Adipose tissue (tissue), 3 donors: ENCODE results near the gene ZNF785. TPM values are rescaled to one million over a fixed set of nuclear protein-coding genes. Genes with fewer than 3 reads are reported as not detected.
"Not testable (repeated sequence)": the region's sequence is repeated elsewhere in the genome, so short reads cannot be mapped to it uniquely, and the experiment has no call there.

Experiments
- H3K27ac ChIP-seq: one replicate; pipeline ENCODE4 v1.5.1; 2013; ENCODE audit warnings: low read depth, low read length
- WGBS, 3 donors: extraction: QIAGEN DNeasy Blood & Tissue Kit; methylation state at CpG; one replicate each; pipeline ENCODE4 v1.1.7; 2013; 5-methylcytosine and 5-hydroxymethylcytosine counted together
- polyA plus RNA-seq, 3 donors: library from polyadenylated mRNA; stranded (reverse); fragments of 200-250 nt; gene quantifications; one replicate each; pipeline ENCODE4 v1.2.3, GENCODE V29; 2013
- donor health status: healthy with polysubstance abuse.
- donor health status: Bipolar disorder and iron deficiency.
- donor health status: healthy.

Gene ZNF785
- 1 to 10 TPM; 3.8 to 5.7 (median 4.4) TPM for polyA plus RNA-seq

DNA sequence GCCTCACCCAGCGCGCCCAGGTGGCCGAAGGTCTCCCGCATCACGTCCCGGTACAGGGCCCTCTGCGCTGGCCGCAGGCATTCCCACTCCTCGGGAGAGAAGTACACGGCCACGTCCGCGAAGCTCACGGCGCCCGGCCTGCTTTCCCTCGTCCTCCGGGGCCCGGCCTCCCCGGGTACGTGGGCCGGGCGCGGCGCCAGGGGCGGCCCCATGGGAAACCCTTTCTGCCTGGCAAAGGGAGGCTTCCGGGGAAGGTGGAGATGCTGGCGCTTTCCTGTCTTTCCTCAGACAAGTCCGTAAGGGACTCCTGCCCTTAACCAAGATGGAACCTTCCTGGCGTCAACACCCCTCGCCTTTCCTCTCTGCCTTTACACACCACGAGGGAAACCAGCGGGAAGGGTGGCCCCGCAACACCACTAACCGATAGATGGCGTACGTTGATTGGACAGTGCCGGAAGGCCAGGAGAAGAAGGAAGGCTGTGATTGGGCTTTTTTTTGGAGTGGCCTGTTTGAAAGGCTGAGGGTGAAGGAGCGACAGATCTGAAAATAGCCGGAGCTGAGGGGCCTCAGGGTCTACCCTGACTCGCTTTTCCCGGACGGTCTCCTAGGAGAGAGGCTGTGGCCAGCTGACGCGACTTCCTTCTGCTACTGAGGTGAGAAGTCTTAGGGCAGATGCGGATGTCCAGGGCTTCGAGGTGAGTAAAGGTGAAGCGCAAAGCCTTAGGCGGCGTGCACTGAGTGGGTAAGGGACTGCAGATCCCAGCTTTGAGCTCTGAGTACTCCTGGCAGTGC lies at the start of gene ZNF785:
ZNF785 (minus strand) TSS at position 298 of the 792 bp plus-strand sequence; CDS start at position 212, 86 bp downstream.
- H3K27ac ChIP-seq = peak within 1 kb of the TSS; percentile 44
- 0 to 1% (median 1%) methylated on average over 50 of the region's 50 CpGs for WGBS, 3 donors

DNA sequence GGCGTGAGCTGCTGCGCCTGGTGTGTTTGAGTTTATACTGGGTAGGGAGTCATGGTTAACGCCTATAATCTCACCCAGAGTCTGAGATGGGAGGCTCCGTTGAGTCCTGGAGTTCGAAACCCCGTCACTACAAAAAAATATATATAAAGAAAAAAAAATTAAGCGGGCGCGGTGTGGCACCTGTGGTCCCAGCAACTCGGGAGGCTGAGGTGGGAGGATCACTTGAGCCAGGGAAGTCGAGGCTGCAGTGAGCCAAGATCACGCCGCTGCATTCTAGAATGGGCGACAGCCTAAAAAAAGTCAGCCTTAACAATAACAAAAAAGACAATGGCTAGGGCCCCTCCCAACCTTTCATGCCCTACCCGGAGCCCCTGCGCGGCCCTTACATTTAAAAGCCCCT lies 48.0 kb upstream of the ZNF785 start:
- H3K27ac ChIP-seq = no peak overlapping the region
- 77 to 84% (median 82%) methylated on average over 17 of the region's 17 CpGs for WGBS, 3 donors

DNA sequence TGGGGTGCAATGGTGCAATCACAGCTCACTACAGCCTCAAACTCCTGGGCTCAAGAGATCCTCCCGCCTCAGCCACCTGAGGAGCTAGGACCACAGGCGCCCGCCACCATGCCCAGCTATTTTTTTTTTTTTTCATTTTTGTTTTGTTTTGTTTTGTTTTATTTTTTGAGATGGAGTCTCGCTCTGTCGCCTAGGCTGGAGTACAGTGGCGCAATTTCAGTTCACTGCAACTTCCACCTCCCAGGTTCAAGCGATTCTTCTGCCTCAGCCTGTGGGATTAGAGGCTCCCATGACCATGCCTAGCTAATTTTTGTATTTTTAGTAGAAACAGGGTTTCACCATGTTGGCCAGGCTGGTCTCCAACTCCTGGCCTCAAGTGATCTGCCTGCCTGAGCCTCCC lies 47.0 kb upstream of the ZNF785 start:
- WGBS, 3 donors = 81 to 91% (median 85%) methylated on average over 7 of the region's 7 CpGs
- H3K27ac ChIP-seq = not testable (repeated sequence)

DNA sequence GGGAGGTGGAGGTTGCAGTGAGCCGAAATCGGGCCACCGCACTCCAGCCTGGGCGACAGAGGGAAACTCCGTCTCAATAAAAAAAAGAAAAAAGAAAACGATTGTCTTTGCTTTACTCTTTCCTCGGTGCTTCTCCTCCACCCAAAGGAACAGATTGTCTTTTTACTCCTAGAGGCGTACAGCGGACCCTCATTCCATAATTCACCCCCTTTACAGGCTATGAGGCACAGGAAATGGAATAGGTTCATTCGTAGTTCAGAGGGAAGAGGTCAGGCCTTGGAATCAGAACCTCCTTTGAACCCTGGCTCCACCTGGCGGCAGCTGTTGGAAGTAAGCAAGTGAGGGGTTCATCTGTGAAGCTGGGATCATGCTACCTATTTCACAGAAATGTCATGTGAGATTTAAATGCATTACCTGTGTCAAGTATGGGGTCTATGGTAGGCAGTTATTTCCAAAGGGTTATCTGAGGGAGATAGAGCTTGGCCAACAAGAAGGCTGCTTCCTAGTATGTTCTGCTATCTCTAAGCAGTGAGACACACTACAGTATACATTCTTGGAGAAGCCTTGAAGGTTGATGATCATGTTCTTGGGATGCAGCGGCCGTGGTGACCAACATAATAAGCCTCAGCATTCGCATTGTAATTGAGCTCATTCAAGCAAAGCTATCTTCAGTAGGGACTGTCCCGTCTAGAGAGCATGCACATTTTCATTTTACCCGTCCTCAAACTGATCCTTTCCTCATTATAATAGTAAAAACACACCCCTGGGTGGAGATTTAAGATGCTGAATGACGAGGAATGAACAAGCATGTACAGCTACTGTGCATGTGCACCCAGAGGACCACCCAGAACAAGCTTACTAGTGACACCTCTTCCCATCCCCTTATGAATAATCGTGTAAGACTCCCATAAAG lies 43.4 kb upstream of the ZNF785 start:
- WGBS, 3 donors = 28 to 40% (median 33%) methylated on average over 18 of the region's 18 CpGs
- no peak overlapping the region for H3K27ac ChIP-seq

DNA sequence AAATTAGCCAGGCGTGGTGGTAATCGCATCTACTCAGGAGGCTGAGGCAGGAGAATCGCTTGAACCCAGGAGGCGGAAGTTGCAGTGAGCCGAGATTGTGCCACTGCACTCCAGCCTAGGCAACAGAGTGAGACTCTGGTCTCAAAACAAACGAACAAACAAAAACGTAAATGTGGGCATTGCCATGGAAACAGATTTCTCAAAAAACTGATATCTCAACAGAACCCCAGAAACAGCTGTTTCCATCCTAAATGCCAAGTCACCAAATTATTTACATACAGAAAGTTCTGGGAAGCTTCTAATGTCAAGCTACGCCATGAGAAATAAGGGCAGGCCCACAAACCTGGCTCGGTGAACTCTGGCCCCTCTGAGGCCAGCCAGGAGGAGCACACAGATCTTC lies 40.7 kb upstream of the ZNF785 start:
- H3K27ac ChIP-seq = no peak overlapping the region
- WGBS, 3 donors = 82 to 91% (median 85%) methylated on average over 9 of the region's 9 CpGs

DNA sequence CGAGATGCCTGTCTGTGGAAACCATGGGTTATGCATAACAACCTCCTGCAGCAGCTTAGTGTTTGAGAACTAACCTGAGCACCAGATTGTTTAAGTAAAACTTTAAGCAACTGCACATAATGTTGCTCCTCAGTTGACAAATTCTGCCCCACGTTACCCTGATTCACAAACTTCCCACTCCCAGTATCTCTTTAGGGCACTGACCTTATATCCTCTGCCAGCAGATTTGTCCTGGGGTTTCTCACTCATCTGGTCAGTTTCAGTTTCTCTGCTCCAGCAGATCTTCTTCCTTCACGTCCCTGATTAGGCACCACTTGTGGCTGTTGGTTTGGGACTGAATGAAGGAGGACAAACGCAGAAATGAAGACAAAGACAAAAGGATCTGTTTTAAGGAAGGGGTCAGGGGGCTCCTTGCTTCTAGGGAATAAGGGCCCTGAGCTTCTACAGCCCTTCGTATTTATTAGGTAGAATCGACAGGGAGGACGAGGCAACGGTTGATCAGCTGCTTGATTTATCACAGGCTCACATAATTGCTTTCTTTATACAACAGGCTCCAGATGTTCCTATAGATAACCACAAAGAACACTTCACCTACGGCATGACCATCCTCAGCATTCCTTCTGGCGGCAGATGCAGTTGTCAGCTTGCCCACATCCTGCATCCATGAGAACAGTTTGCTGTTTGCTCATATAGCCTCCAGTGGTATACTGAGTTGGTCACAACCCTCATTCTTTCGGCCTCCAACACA lies 38.2 kb upstream of the ZNF785 start:
- WGBS, 3 donors = 77 to 84% (median 82%) methylated on average over 11 of the region's 11 CpGs
- no peak overlapping the region for H3K27ac ChIP-seq

DNA sequence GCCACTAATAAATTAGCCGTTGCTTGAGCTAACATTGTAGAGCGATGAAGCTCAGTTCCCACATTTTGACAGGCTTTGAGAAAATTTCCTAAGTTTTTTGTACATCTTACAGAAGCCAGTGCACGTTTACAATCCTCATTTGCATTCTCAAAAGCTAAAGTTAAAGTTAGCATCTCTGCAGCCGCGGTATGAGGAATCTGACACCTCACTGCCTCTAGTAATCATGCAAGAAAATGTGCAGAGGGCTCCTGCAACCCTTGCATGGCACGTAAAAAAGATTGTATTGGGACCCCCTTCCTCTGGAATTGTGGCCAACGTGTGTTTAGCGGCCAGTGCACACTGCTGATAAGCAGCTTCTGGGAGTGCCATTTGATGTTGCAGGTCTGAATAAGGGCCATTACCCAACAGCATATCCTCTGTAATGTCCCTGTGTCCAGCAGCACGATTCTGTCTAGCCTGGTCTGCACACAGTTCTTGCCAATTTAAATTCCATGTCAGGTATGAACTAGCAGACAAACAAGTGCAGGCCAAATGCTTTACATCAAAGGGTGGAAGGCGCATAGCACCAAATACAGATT lies 37.0 kb upstream of the ZNF785 start:
- 48 to 61% (median 50%) methylated on average over 10 of the region's 10 CpGs for WGBS, 3 donors
- no peak overlapping the region for H3K27ac ChIP-seq

DNA sequence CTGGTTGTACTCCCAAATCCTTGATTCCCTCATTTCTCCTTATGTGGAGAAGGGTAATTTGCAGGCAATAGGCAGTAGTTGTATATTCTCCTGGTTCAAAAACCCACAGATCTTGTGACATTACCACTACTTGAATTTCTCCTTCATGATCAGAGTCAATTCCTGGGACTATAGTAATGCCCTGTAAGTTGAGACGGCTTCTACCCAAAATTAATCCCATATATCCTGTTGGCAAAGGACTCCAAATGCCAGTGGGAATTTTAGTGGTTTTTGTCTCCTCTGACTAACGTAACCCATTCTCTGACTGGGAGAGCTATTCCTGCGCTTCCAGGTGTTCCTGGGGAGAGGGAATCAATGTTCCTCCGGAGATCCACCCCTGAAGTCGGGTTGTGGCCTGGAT lies 36.3 kb upstream of the ZNF785 start:
- whole genome bisulfite sequencing, 3 donors = 82 to 87% (median 84%) methylated on average over 5 of the region's 5 CpGs
- H3K27ac ChIP-seq = no peak overlapping the region

DNA sequence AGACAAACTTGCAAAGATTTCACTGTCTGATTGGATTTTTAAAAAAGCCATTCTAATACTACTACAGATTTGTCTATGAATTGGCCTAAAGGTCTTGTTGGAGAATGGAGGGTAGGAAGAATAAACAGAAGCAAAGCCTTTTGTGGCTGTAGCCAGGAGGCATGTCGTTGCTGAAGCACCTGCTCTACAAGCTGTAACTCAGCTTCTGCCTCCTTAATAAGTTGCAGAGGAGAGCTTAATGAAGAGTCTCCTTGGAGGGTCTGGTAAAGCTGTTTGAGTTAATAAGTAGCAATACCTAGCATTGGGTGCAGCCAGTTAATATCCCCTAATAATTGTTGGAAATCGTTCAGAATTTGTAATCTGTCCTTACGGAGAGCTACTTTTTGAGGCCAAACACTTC lies 34.7 kb upstream of the ZNF785 start:
- 45 to 71% (median 64%) methylated on average over 3 of the region's 3 CpGs for WGBS, 3 donors
- H3K27ac ChIP-seq = no peak overlapping the region

DNA sequence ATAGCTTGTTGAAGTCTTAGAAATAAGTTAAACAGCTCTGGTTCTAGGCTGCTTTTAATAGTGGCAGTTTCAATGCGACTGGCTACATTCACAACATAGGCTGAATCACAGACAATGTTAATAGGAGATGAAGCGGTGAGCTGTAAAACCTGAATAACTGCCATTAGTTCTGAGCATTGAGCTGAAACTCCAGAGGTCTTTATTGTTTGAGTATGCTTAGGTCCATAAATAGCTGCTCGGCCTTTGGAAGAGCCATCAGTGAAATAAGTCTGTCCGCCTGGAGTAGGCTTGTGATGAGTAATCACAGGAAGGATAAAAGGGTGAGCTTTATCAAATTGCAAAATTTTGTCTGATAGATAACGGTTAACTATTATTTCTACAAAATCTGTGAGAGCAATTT lies 34.1 kb upstream of the ZNF785 start:
- no peak overlapping the region for H3K27ac ChIP-seq
- WGBS, 3 donors = 85 to 91% (median 90%) methylated on average over 5 of the region's 5 CpGs

DNA sequence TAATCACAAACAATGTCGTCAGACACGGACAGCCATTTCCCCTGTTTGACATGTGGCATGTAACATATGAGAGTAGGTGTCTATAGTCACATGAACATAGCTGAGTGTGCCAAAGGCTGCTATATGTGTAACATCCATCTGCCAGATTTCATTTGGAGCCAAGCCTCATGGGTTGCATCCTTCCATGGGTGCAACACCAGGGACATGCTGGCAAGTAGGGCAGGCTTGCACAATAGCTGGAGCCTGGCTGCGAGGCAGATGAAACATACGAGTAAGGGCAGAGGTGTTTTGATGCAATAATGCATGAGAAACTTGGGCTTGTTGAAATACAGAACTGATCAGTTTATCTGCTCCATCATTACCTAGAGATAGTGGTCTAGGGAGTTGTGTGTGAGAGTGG lies 33.7 kb upstream of the ZNF785 start:
- 62 to 88% (median 64%) methylated on average over 4 of the region's 4 CpGs for WGBS, 3 donors
- H3K27ac ChIP-seq = no peak overlapping the region

DNA sequence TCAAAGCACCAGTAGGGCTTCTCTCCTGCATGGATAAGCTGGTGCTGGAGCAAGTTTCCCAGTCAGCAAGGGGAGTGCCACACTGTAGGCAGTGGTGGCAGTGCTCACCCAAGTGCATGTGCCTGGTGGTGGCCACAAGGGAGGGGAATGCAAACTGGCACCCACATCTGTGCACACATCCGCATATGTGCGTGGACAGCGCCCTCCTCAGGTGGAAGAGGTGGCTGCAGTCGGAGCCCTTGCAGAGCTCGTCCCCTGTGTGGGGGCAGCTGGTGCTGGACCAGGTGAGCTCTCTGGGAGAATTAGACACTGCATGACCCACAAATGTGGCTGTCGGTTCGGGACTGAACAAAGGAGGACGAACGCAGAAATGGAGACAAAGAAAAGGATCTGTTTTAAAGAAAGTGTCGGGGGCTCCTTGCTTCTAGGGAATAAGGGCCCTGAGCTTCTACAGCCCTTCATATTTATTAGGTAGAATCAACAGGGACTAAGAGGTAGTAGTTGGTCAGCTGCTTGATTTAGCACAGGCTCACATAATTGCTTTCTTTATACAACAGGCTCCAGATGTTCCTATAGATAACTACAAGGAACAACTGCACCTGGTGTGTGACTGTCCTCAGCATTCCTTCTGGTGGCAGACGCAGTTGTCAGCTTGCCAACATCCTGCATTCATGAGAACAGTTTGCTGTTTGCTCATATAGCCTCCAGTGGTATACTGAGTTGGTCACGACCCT lies 30.0 kb upstream of the ZNF785 start:
- 44 to 53% (median 47%) methylated on average over 12 of the region's 12 CpGs for WGBS, 3 donors
- H3K27ac ChIP-seq = no peak overlapping the region

DNA sequence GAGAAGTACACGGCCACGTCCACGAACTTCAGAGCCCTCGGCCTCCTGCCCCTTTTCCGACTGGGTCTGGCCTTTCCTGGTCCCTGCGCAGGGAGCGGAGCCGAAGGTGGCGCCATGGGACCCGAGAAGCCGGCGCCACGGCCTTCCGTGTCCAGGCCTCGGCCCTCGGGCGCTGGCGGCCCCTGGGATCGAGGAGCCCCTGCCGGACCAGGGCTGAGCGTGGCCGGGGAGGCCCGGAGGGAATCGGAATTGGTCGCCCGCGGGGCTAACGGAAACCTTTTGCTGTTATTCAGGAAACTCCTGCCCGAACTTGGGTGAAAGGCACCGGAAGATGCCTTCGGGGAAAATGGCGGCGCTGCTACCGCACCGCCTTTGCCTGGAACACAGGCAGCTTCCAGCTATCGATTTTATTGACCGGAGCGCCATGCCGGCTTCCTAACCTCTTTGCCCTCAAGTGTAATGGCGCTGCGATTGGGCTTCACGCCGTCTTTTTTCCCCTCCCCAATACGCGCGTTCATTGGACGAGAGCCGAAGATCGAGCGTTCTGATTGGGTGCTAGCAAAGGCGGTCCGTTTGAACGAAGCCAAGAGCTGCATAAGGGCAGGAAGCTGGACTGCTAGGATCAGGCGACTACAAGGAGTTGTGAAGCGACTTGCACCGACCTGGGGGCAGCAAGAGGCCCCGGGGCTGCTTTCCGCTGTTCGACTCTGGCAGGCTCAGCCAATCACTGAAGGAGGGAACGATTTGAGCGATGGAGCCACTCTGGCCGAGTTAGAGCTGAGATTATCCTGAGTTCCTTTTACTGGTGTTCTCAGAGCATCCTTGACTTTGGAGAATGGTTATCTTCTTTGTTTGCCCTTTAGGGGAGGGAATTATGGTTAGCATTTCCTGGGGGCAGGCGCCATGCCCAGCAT lies 24.7 kb upstream of the ZNF785 start, which contains the start of gene ZNF689:
ZNF689 (minus strand) TSS at position 464 of the 914 bp plus-strand sequence; CDS start at position 116, 348 bp downstream.
- peak within 1 kb of the TSS; percentile 46 for H3K27ac ChIP-seq
- 0 to 1% (median 0%) methylated on average over 63 of the region's 63 CpGs for WGBS, 3 donors

DNA sequence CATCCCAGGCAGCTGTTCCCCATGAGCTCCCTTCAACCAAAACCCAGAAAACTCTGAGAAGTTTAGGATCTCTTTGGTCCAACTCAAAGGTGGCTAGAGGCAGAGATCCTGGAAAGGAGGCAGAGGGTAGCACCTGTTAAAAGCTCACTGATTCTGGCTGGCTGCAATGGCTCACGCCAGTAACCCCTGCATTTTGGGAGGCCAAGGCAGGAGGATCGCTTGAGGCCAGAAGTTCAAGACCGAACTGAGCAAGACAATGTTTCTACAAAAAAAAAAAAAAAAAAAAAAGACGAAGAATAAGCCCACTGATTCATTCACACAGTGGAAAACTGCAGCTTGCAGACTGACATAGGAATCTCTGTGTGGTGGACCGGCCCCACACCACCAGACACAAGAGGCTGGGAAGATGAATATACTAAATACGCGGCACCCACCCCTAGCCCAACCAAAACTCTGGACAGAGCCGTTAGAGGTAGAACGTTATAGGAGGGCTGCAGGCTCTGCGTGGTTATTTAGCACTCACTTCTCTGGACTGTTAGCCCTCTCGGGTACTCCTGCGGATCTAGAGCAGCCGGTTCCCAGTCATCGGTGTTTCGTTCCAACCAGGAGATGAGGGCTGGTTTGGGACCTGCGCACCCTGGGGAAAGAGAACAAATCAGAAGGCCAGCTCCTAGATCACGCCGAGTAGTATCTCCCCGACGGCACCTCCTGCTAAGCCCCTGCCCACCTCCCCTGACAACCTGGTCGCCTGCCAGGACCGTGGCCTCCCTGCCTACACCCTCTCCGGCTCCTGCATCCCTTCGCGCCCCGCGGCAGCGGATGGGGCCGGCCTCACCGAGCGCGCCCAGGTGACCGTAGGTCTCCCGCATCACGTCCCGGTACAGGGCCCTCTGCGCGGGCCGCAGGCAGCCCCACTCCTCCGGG lies 23.8 kb upstream of the ZNF785 start:
- WGBS, 3 donors = 12 to 14% (median 13%) methylated on average over 39 to 40 of the region's 40 CpGs
- H3K27ac ChIP-seq = peak overlapping the region; percentile 46

DNA sequence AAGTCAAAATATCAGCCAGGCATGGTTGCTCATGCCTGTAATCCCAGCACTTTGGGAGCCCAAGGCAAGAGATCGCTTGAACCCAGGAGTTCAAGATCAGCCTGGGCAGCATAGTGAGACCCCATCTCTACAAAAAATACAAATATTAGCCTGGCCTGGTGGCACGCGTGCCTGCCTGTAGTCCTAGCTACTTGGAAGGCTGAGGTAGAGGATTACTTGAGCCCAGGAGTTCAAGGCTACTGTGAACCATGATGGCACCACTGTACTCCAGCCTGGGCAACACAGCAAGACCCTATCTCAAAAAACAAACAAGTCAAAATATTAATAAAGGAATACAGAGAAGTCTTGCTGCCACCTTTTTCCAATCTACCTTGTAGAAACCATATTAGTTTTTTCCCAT lies 20.5 kb upstream of the ZNF785 start:
- WGBS, 3 donors = 97 to 99% (median 98%) methylated on average over 3 of the region's 3 CpGs
- H3K27ac ChIP-seq = no peak overlapping the region

DNA sequence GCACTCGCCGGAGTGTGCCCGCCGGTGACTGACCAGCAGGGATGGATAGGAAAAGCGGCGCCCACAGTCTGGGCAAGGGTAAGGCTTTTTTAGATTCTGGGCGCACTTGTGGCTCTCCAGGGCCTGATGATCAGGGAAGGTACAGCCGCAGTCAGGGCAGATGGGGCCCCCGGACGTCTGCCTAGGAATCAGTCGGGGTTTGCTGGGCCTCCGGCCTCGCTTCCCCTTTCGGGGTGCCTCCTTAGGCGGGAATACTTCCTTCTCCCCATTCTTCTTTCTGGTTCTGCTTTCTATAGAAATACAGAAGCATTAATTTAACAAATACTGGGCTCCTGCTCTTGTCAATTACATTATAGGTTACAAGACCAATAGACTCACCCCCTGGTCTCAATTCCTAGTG lies 19.7 kb upstream of the ZNF785 start:
- WGBS, 3 donors = 66 to 91% (median 82%) methylated on average over 15 of the region's 15 CpGs
- H3K27ac ChIP-seq = no peak overlapping the region
